IPS DF 6.9 (cell line): Measurements from ENCODE around the gene FCGR3B.
"Not testable (repeated sequence)": the region's sequence is repeated elsewhere in the genome, so short reads cannot be mapped to it uniquely, and the experiment has no call there.

ENCODE experiments used
- DNase-seq: peaks from one replicate; pipeline ENCODE4 v3.0.0-alpha.2; 2013; ENCODE audit warnings: low read depth, low spot score
- H3K27ac ChIP-seq: one replicate; pipeline ENCODE4 v1.5.1; 2013; ENCODE audit warnings: low read length, control low read depth
- H3K27me3 ChIP-seq: 2 replicates; pipeline ENCODE4 v1.6.1; 2013; ENCODE audit warnings: mild to moderate bottlenecking, low read length; ENCODE audit not compliant: control insufficient read depth, insufficient read depth
- H3K36me3 ChIP-seq: 2 replicates; pipeline ENCODE4 v1.6.1; 2013; ENCODE audit warnings: low read length; ENCODE audit not compliant: control insufficient read depth, insufficient read depth
- H3K4me1 ChIP-seq: 2 replicates; pipeline ENCODE4 v1.6.1; 2013; ENCODE audit warnings: low read length; ENCODE audit not compliant: control insufficient read depth, insufficient read depth
- H3K4me3 ChIP-seq: 2 replicates; pipeline ENCODE4 v1.5.1; 2013; ENCODE audit warnings: mild to moderate bottlenecking, low read length
- H3K9me3 ChIP-seq: 2 replicates; pipeline ENCODE4 v1.6.1; 2013; ENCODE audit warnings: low read length, inconsistent platforms; ENCODE audit not compliant: control insufficient read depth, insufficient read depth
- WGBS: extraction: QIAGEN DNeasy Blood & Tissue Kit; methylation state at CpG from one replicate; pipeline ENCODE4 v1.1.7; 2013; ENCODE audit warnings: mixed read lengths, missing lambda C conversion rate; ENCODE audit not compliant: insufficient read length, insufficient coverage; 5-methylcytosine and 5-hydroxymethylcytosine counted together

Gene FCGR3B

DNA sequence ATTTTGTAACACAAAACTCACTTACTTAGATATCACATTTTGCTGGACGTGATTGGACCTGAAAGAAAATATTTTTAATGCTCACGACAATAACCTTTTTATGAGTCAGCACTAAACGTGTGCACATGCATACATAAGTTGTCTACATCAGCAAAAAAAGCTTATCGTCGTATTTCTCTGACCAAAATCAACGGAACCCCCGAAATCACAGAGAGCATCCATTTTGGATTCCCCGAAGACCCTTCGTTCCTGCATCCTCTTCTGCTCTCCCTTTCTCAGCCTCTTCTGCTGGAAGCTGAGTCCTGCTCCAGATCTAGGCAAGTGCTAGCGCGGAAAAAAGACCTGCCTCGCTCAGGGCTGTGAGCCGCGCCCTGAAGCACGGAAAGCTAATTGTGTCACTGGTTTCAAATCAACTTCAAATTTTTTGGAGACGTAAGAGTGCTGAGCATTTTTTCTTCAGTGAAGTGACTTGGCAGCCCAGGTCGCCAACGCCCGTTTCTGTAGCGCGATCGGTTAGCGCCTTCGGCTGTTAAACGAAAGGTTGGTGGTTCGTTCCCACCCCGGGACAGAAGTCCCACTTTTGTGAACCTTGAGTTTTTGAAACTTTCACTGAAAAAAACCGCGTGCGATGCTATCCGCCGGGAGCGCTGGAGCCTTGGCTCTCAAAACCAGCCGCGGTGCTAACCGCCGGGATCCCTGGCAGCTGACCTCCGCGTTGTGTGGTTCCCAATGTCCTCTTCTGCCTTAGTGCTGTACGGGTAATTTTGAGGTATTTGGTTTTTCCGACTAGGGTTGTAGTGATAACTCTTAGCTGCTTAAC is 9.6 kb downstream of the FCGR3B start:
- H3K4me3 ChIP-seq, result peak overlapping the region; percentile 53; the same call in 1 of the 2 replicates
- H3K9me3 ChIP-seq, H3K27ac ChIP-seq, H3K27me3 ChIP-seq, H3K36me3 ChIP-seq, H3K4me1 ChIP-seq: not testable (repeated sequence)
- DNase-seq, result peak; percentile 66
- WGBS, result no CpG with 5 or more reads among the region's 41 CpGs

DNA sequence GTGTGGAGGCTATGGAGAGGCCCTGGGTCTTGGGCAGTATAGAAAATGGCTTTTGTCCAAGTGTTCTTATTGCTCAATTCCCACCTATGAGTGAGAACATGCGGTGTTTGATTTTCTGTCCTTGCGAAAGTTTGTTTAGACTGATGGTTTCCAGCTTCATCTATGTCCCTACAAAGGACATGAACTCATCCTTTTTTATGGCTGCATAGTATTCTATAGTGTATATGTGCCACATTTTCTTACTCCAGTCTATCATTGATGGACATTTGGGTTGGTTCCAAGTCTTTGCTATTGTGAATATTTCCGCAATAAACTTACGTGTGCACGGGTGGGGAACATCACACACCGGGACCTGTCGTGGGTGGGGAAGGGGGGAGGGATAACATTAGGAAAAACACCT is 10.6 kb downstream of the FCGR3B start:
- WGBS, result no CpG with 5 or more reads among the region's 7 CpGs
- not testable (repeated sequence) for H3K27ac ChIP-seq, H3K4me3 ChIP-seq, H3K27me3 ChIP-seq, DNase-seq, H3K9me3 ChIP-seq, H3K36me3 ChIP-seq, H3K4me1 ChIP-seq

DNA sequence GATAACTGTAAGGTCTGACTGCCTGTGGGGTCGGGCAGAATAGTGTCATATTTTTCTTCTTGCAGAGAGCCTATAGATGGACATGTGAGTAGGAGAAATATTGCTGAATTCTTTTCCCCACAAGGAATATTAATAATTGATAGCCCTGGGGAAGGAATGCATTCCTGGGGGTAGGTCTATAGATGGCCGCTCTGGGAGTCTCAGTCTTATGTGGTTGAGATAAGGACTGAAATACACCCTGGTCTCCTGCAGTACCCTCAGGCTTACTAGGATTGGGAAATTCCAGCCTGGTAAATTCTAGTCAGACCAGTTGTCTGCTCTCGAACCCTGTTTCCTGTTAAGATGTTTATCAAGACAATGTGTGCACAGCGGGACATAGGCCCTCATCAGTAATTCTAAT is 12.5 kb downstream of the FCGR3B start:
- H3K4me3 ChIP-seq, H3K4me1 ChIP-seq, DNase-seq, H3K9me3 ChIP-seq, H3K27ac ChIP-seq, H3K27me3 ChIP-seq, H3K36me3 ChIP-seq: not testable (repeated sequence)
- no CpG with 5 or more reads among the region's 4 CpGs for WGBS

DNA sequence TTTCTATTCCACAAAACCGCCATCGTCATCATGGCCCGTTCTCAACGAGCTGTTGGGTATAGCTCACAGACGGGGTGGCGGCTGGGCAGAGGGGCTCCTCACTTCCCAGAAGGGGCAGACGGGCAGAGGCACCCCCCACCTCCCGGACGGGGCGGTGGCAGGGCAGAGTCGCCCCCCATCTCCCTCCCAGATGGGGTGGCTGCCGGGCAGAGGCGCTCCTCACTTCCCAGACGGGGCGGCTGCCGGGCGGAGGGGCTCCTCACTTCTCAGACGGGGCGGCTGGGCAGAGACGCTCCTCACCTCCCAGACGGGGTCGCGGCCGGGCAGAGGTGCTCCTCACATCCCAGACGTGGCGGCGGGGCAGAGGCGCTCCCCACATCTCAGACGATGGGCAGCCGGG is 14.6 kb downstream of the FCGR3B start:
- not testable (repeated sequence) for DNase-seq

DNA sequence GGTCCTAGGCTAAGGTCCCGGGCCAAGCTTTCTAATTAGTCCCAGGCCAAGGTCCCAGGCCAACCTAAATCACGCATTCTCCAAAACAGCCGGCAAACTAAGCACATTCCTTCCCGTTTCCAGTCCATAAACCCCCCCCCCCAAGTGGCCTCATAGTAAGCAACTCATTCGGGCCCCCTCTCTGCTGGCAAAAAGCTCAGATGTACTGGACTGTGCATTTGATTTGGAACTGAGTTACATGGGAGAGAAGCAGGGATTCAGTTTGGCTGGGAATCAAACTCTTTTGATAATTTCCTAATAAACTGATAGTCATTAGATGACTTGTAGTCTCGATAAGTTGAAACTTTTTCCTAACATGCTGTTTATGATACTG is 17.8 kb downstream of the FCGR3B start:
- H3K4me1 ChIP-seq, H3K4me3 ChIP-seq, H3K27me3 ChIP-seq, H3K27ac ChIP-seq, H3K36me3 ChIP-seq, H3K9me3 ChIP-seq, DNase-seq: not testable (repeated sequence)
- no CpG with 5 or more reads among the region's 6 CpGs for WGBS

More for the DNA sequence above, 14.6 kb downstream of the FCGR3B start:
- not testable (repeated sequence) for H3K4me3 ChIP-seq, H3K9me3 ChIP-seq, H3K27ac ChIP-seq, H3K4me1 ChIP-seq, H3K27me3 ChIP-seq, H3K36me3 ChIP-seq
- no CpG with 5 or more reads among the region's 30 CpGs for whole genome bisulfite sequencing

DNA sequence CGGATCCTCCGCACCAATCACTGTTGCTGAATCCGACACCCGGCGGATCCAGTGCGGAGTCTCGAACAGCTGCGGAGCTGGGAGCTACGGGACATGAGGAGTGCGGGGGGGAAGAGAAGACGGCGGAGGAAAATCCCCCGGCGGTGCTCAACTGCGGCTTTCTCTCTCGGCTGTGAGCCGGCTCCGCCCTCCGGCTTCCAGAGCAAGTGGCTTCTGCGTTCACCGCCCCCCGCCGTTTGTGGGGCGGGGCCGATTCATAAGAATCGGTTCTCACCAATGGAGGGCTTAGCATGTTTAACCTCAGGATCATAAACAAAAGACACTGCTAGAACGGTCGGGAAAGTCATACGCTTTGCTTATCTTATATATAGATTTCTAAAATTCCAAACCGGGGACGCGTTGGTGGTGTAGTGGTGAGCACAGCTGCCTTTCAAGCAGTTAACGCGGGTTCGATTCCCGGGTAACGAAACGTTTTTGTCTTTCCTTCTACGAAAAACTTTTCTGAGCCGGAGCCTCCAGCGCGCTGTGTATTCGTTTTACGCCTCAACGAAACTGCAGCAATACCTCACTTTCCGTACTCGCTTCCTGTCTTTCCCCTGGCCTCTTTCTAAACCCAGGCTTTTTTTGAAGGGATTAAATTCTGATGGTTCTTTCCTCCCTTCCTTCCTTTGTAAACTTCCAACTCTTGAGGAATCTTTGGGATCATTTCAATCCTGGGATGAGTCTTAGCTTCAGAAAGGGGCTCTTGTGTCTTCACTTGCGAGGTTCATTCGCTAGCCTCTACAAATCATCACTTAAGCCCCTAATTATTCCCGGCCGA is 18.4 kb downstream of the FCGR3B start:
- H3K4me3 ChIP-seq, result peak overlapping the region; percentile 48; the same call in 1 of the 2 replicates
- DNase-seq, result peak; percentile 74
- not testable (repeated sequence) for H3K4me1 ChIP-seq, H3K9me3 ChIP-seq, H3K36me3 ChIP-seq, H3K27me3 ChIP-seq, H3K27ac ChIP-seq
- WGBS, result no CpG with 5 or more reads among the region's 51 CpGs

DNA sequence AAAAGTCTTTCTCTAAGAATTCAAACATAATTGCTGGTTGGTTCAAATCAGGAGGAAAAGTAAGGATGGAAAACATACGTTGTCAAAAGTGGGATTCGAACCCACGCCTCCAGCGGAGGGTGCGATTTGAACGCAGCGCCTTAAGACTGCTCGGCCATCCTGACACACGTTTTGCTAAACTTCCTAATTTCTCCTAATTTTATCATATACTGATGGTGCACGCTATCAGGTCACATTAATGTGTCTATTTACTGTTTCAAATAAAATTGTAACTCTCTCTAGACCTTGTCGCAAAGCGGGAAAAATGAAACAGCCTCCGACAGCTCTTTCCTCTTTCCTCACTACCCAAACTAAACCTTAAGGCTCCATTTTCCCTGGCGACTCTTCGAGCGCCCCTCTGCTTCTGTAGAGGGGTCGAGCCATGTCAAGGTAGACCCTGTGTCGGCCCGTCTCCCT is 19.1 kb downstream of the FCGR3B start:
- H3K36me3 ChIP-seq, H3K4me1 ChIP-seq, H3K9me3 ChIP-seq, H3K27ac ChIP-seq, DNase-seq, H3K27me3 ChIP-seq: not testable (repeated sequence)
- H3K4me3 ChIP-seq, result peak overlapping the region; percentile 49; the same call in 1 of the 2 replicates
- no CpG with 5 or more reads among the region's 19 CpGs for WGBS

DNA sequence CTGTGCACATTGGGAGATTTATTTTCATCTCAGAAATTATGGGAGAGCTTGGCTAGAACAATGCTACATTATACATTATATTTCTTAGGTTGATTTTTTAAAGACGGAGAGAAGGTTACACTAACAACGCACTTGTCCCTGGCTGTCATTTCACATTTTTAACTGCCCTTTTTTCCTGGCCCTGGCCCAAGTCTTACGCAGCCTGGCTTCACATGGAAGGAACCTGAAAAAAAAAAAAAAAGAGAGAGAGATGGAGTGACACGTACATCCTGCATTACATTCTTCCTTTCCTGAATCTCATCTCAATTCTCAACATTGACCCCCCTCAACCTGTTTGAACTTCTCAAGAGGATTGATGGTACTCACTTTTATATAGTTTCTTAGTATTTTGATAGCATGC is 20.8 kb downstream of the FCGR3B start:
- DNase-seq, H3K27me3 ChIP-seq, H3K36me3 ChIP-seq, H3K4me1 ChIP-seq, H3K27ac ChIP-seq, H3K4me3 ChIP-seq, H3K9me3 ChIP-seq: not testable (repeated sequence)
- no CpG with 5 or more reads among the region's 4 CpGs for WGBS

DNA sequence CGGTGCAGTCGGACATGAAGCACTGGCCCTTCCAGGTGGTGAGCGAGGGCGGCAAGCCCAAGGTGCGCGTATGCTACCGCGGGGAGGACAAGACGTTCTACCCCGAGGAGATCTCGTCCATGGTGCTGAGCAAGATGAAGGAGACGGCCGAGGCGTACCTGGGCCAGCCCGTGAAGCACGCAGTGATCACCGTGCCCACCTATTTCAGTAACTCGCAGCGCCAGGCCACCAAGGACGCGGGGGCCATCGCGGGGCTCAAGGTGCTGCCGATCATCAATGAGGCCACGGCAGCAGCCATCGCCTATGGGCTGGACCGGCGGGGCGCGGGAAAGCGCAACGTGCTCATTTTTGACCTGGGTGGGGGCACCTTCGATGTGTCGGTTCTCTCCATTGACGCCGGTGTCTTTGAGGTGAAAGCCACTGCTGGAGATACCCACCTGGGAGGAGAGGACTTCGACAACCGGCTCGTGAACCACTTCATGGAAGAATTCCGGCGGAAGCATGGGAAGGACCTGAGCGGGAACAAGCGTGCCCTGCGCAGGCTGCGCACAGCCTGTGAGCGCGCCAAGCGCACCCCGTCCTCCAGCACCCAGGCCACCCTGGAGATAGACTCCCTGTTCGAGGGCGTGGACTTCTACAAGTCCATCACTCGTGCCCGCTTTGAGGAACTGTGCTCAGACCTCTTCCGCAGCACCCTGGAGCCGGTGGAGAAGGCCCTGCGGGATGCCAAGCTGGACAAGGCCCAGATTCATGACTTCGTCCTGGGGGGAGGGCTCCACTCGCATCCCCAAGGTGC is 24.2 kb downstream of the FCGR3B start:
- not testable (repeated sequence) for H3K36me3 ChIP-seq, DNase-seq, H3K9me3 ChIP-seq, H3K4me1 ChIP-seq, H3K27ac ChIP-seq, H3K4me3 ChIP-seq, H3K27me3 ChIP-seq
- WGBS, result no CpG with 5 or more reads among the region's 58 CpGs

DNA sequence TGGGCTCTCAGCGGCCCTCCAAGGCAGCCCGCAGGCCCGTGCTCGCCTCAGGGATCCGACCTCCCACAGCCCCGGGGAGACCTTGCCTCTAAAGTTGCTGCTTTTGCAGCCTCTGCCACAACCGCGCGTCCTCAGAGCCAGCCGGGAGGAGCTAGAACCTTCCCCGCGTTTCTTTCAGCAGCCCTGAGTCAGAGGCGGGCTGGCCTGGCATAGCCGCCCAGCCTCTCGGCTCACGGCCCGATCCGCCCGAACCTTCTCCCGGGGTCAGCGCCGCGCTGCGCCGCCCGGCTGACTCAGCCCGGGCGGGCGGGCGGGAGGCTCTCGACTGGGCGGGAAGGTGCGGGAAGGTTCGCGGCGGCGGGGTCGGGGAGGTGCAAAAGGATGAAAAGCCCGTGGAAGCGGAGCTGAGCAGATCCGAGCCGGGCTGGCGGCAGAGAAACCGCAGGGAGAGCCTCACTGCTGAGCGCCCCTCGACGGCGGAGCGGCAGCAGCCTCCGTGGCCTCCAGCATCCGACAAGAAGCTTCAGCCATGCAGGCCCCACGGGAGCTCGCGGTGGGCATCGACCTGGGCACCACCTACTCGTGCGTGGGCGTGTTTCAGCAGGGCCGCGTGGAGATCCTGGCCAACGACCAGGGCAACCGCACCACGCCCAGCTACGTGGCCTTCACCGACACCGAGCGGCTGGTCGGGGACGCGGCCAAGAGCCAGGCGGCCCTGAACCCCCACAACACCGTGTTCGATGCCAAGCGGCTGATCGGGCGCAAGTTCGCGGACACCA is 25.0 kb downstream of the FCGR3B start:
- not testable (repeated sequence) for H3K27ac ChIP-seq, H3K27me3 ChIP-seq, H3K4me1 ChIP-seq, H3K36me3 ChIP-seq, DNase-seq, H3K9me3 ChIP-seq
- no CpG with 5 or more reads among the region's 78 CpGs for WGBS
- peak overlapping the region; percentile 23; the same call in 1 of the 2 replicates for H3K4me3 ChIP-seq
